ENCODE measurements around the gene FGF1.

DNA sequence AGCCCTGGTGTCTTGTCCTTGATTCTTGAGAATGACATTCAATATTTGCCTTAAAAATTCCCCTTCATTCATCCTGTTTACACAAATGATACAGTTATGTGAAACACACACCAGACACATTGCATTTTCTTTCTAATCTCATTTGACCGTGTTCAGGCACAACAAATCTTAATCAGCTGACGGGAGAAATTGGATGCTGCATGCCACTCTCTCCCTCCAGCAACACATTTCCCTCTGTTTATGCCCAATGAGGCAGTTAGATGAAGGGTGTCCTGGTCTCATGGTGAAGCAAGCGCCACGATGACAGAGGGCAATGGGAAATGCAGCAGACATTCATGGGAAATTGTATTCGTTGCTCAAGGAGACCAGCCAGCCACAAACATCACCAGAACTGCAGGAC is 3.2 kb upstream of the FGF1 start:
- TF ChIP-seq, protein P1, sequence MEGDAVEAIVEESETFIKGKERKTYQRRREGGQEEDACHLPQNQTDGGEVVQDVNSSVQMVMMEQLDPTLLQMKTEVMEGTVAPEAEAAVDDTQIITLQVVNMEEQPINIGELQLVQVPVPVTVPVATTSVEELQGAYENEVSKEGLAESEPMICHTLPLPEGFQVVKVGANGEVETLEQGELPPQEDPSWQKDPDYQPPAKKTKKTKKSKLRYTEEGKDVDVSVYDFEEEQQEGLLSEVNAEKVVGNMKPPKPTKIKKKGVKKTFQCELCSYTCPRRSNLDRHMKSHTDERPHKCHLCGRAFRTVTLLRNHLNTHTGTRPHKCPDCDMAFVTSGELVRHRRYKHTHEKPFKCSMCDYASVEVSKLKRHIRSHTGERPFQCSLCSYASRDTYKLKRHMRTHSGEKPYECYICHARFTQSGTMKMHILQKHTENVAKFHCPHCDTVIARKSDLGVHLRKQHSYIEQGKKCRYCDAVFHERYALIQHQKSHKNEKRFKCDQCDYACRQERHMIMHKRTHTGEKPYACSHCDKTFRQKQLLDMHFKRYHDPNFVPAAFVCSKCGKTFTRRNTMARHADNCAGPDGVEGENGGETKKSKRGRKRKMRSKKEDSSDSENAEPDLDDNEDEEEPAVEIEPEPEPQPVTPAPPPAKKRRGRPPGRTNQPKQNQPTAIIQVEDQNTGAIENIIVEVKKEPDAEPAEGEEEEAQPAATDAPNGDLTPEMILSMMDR (IDR thresholded peaks at IDR 0.05): no peak
- no peak for TF ChIP-seq POLR2A (IDR thresholded peaks at IDR 0.05)

Data from heart left ventricle (tissue), 13 donors.